SHP77 (cell line): ENCODE measurements around the gene ELFN1.
"Not testable (repeated sequence)": the region's sequence is repeated elsewhere in the genome, so short reads cannot be mapped to it uniquely, and the experiment has no call there.

Source experiments
- DNase-seq, 2 experiments: peaks; one replicate each; lab custom pipeline; 2025; lab: John Stamatoyannopoulos, UW

Gene ELFN1

GRCh38 chr7:1709281-1709680 is 39.2 kb downstream of the ELFN1 start:
- no peak for DNase-seq

GRCh38 chr7:1709900-1710299 is 39.8 kb downstream of the ELFN1 start:
- peak in 1 of 2 experiments; percentile 17 for DNase-seq

GRCh38 chr7:1710936-1711335 is 40.9 kb downstream of the ELFN1 start:
- DNase-seq: no peak

- peak; percentile 87 for DNase-seq
Observed at GRCh38 chr7:1712907-1713501, 42.9 kb downstream of the ELFN1 start.

GRCh38 chr7:1713502-1714484 is 43.7 kb downstream of the ELFN1 start:
- DNase-seq: peak; percentile 95 to 98

GRCh38 chr7:1714583-1715330 is 44.7 kb downstream of the ELFN1 start:
- no peak for DNase-seq

GRCh38 chr7:1715331-1715625 is 45.2 kb downstream of the ELFN1 start:
- no peak for DNase-seq

- DNase-seq: no peak
Observed at GRCh38 chr7:1715671-1716074, 45.6 kb downstream of the ELFN1 start.

- DNase-seq: peak; percentile 79 to 82
Observed at GRCh38 chr7:1716263-1717094, 46.4 kb downstream of the ELFN1 start.

- no peak for DNase-seq
Observed at GRCh38 chr7:1717095-1717483, 47.0 kb downstream of the ELFN1 start.

- no peak for DNase-seq
Observed at GRCh38 chr7:1717903-1718676, 48.0 kb downstream of the ELFN1 start.

- not testable (repeated sequence) for DNase-seq
Observed at GRCh38 chr7:1718850-1719249, 48.8 kb downstream of the ELFN1 start.

- DNase-seq: peak; percentile 34 to 70
Observed at GRCh38 chr7:1719256-1719655, 49.2 kb downstream of the ELFN1 start.

GRCh38 chr7:1719913-1720312 is 49.8 kb downstream of the ELFN1 start:
- no peak for DNase-seq

- peak; percentile 77 to 82 for DNase-seq
Observed at GRCh38 chr7:1720326-1720725, 50.2 kb downstream of the ELFN1 start.

GRCh38 chr7:1721047-1721690 is 51.1 kb downstream of the ELFN1 start:
- DNase-seq: no peak

- DNase-seq: no peak
Observed at GRCh38 chr7:1723254-1723653, 53.2 kb downstream of the ELFN1 start.

- DNase-seq: no peak
Observed at GRCh38 chr7:1724118-1724910, 54.2 kb downstream of the ELFN1 start.

- DNase-seq: peak; percentile 95 to 97
Observed at GRCh38 chr7:1725199-1725690, 55.2 kb downstream of the ELFN1 start.
